ENCODE data around the gene MTMR12.
"Not testable (repeated sequence)": the region's sequence is repeated elsewhere in the genome, so short reads cannot be mapped to it uniquely, and the experiment has no call there.

MTMR12 gene

DNA sequence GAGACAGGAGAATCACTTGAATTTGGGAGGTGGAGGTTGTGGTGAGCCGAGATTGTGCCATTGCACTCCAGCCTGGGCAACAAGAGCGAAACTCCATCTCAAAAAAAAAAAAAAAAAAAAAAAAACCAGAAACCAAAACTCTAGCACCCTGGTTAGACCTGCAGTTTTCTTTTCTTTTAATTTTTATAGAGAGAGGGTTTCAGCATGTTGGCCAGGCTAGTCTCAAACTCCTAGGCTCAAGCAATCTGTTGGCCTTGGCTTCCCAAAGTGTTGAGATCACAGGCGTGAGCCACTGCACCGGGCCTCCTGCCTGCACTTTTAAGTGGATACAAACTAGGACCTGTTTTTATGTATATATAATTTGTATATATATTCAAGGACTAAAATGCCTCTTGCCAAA, 12.9 kb upstream of the MTMR12 start:
- no peak for DNase-seq (ENCODE audit: low spot score)

DNA sequence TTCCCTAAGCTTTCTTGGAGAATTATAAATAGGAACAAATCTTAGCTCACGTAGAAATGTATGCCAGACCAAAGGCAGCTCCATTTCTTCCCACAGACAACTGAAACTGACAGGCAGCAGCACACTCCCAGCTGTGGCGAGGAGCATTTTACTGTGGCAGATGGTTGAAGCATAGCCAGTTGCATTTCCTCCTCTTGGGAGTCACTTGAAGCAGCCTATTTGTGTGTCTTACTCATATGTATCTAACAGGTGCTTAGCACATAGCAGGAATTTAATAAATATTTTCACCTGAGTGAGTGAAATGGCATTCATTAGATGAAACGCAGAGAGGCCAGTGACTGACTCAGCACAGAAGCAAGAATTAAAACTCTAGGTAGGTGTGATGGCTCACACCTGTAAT, 12.3 kb upstream of the MTMR12 start:
- no peak for DNase-seq (ENCODE audit: low spot score)

DNA sequence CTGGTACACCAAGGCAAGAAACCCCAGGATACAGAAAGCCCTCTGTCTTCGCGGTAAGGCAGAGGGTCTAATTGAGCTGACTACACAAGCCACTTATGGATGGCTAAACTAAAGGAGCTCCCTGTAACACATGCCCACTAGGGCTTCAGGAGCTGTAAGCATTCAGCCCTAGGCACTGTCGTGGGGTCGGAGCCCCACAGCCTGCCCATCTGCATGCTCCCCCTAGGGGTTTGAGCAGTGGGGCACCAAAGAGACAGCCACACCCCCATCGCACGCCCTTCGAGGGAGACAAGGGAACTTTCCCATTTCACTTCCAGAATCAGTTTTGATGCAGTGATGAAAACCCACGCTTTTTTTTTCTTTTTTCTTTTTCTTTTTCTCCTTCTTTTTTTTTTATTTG, 11.0 kb upstream of the MTMR12 start:
- no peak for DNase-seq (ENCODE audit: low spot score)

DNA sequence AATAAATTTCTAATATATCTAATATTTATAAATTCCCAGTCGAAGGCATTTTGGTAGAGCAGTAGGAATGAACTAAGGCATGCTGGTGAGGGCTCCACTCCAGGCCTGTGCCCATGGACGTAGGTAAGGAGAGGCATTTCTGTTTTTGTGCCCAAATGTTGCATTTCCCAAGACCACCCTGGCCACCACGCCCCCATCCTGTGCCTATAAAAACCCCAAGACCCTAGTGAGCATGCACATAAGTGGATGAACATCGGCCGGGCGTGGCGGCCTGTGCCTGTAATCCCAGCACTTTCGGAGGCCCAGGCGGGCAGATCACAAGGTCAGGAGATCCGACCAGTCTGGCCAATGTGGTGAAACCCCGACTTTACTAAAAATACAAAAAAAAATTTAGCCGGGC, 10.1 kb upstream of the MTMR12 start:
- DNase-seq (ENCODE audit: low spot score) = no peak

DNA sequence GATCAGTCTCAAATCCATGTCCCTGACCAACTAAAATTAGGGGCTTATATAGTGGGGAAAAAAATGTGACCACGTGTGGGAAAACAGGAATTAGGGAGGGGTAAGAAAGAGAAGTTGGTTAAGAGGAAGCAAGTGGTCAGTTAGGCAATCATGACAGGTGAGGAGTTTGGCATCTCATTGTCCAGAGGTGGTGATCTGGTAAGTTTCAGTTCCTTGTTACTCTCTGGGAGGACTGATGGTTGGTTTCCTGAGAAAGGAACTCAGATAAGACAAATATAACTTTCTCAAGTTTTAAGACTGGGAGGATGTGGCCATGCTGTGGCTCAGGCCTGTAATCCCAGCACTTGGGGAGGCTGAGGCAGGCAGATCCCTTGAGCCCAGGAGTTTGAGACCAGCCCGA, 9.0 kb upstream of the MTMR12 start:
- DNase-seq (ENCODE audit: low spot score) = not testable (repeated sequence)

DNA sequence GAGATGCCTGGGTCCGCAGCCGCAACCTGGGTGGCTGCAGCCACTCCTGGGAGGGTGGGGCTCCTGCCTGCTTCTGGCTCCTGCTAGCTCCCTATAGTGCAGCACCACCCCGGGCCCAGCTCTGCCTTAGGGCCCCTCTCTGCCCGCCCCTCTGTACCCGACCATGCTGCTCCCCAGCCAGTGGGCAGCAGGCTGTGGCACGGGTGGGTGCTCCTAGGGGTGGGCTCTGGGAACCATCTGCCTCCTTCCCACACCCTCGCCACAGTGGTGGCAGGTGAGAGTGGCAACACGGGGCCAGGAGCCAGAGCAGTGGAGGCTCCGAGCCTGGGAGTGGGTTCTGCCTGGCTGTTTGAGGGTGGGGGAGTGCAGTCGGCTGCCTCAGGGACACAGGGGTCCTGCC, 7.8 kb upstream of the MTMR12 start:
- no peak for DNase-seq (ENCODE audit: low spot score)

DNA sequence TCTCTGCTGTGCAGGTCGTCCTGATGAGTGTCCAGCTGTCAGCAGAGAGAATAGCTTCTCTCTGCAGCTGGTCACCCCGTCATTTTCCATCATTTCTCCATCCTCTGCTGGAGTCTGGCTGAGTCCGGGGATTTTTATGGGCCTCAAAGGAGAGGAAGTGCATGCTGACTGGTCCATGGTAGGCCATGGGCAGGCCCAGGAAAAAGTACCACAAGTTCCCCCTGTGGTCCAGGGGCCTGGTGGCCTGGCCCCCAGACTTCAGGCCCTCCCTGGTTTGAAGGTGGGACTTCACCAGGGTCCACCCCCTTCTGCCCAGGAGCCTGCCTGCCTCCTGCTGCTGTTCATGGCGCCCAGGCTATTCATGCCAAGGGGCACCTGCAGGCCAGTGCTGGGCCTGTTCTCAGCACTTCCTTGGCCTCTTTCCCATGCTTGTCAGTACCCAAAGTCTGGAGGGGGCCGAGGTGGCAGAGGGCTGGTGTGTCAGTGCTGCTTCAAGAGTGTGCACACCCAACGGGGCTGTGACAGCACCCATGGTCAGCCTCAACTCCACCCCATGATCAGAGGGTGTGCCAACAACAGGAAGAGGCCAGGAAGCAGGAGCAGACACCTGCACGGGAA, 7.3 kb upstream of the MTMR12 start:
- no peak for DNase-seq (ENCODE audit: low spot score)

DNA sequence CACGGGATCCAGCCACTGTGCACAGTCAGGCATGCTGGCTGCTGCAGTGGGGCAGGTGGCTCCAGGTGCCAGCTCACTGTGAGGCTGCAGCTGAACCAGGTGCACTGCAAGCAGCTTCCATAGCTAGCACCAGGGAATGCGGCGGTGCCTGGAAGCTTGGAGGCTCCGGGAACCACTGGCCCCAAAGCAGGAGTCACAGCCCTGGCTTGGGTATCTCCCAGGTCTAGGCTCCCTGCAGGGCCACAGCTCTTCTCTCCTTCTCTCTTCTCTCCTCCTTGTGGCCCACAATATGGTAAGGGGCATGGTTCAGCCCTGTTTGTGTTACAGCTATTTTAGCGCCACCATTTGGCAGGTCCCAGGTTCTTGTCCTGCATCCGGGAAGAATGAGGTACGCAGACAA, 6.7 kb upstream of the MTMR12 start:
- DNase-seq (ENCODE audit: low spot score) = no peak

DNA sequence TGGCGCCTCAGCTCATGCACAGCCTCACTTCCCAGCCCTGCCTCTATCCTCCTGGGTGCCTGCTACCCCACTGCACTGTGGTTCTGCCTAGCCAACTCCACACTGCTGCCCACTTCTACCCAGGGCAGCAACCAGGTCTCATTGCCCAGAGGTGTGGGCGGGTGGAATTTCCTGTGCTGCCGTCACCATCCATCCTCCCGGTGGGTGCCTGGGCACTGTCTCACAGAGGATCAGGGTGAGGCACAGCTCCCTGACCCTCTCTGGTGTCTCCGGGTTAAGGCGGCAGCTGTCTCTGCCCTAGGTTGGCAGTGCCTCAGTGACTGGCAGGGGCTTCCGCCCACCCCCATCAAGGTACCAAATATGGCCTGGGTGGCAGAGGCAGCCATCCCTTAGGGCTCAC, 4.3 kb upstream of the MTMR12 start:
- DNase-seq (ENCODE audit: low spot score) = no peak

DNA sequence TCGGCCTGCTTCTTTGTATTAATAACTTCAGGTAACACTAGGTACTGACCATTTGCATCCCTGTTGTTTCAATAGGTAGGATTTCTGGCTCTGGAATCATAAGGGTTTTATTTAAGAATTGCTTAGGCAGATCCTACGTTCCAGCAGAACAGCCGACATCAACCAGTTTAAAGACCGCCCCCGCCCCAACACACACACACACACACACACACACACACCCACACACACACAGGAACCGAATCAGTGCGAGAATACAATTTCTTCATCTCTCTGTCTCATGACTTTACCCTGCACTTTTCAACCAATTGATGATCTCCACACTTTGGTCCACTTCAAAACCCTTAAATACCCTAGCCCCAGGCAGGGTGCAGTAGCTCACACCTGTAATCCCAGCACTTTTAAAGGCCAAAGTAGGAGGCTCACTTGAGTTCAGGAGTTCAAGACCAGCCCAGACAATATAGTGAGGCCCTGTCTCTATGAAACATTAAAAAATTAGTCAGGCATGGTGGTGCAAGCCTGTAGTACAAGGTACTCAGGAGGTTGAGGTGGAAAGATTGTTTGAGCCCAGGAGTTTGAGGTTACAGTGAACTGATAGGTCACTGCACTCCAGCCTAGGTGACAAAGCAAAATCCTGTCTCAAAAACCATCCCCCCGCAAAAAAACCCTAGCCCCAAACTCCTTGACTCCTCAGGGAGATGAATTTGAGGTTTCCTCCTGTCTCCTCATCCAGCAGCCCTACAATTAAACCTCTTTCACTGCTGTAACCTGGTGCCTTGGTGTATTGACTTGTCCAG, 2.7 kb upstream of the MTMR12 start:
- no peak for DNase-seq (ENCODE audit: low spot score)

DNA sequence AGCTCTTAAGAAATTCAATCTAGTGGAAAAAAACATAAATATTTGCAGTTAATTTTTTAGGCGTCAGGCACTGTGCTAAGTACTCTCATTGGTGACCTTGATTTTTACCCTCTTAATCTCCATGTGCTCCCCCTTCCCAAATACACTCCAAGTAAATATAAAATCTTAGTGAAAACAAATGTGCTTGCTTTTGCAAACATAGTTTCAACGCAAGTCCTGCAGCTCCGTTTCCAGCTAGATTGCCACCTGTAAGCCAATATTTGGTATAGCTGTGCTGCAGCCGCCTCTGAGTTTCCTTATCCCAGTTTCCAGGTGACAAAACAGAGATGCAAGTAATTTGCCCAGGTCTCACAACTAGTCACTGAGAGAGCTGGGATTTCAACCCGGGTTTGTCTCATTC, 1.9 kb upstream of the MTMR12 start:
- no peak for DNase-seq (ENCODE audit: low spot score)

DNA sequence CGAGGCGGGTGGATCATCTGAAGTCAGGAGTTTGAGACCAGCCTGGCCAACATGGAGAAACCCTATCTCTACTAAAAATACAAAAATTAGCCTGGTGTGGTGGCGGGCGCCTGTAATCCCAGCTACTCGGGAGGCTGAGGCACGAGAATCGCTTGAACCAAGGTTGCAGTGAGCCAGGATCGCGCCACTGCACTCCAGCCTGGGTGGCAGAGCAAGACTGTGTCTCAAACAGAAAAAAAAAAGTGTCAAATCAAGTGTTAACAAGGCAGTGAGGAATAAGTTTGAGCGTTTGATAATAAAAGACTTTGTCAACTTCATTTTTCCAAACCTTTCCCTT, 1.4 kb upstream of the MTMR12 start:
- not testable (repeated sequence) for DNase-seq (ENCODE audit: low spot score)

DNA sequence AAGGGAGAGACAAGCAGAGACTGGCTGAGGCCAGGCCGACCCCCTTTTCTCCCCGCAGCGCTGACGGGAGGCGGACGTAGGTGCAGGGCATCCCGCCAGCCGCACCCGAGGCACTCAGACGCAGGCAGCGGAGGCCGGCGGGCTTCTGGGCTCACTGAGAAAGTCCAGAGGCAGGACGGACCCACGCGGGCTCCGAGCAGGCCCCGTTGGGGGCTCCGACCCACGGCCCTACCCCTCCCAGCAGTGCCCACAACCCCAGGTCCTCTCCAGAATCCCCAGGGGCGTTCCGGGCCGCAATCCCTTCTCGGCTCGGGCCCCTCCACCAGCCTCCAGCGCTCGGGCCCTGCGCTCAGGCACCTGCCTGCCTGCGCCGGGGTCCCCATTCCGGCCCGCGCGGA, 543 bp downstream of the MTMR12 start:
- DNase-seq (ENCODE audit: low spot score) = peak; percentile 50

DNA sequence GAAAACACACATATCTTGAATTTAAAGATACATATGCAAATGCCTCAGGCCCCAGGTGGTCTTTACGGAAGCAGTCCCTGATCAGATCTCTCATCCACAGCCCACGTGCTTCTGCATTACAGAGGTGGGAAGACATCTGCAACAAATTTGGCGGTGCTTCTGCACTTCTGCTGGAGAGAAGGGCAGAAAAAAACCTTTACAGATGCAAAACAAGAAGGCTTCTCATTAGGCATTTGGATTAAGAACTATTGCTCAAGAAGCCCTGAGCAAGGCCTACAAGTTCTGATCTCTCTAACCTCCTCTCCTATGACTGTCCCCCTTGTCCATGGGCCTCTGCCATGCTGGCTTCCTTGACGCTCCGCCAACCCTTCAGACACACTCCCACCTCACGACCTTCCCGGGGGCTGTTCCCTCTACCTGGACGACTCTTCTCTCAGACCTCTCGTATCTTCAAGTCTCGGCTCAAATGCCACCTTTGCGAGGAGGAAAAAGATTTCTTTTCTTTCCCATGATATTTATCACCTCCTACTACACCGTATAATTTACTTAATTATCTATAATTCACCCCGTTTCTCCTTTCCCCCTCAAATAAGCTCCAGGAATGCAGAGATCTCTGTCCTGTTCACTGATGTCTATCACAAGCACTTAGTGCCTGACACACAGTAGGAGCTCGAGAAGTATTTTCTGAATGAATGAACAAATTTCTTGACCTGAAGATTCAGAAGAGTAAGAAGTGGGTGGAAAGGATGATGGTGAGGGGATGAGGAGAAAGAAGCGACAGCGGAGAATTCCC, 1.1 kb downstream of the MTMR12 start:
- no peak for DNase-seq (ENCODE audit: low spot score)

DNA sequence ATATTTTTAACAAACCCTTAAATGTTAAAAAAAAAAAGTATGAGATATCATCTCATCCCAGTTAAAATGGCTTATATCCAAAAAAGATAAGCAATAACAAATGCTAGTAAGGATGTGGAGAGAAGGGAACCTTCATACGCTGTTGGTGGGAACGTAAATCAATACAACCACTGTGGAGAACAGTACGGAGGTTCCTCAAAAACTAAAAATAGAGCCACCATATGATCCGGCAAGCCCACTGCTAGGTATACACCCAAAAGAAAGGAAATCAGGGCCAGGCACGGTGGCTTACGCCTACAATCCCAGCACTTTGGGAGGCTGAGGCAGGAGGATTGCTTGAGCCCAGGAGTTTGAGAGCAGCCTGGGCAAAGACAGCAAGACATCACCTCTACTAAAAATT, 3.0 kb downstream of the MTMR12 start:
- DNase-seq (ENCODE audit: low spot score) = no peak

DNA sequence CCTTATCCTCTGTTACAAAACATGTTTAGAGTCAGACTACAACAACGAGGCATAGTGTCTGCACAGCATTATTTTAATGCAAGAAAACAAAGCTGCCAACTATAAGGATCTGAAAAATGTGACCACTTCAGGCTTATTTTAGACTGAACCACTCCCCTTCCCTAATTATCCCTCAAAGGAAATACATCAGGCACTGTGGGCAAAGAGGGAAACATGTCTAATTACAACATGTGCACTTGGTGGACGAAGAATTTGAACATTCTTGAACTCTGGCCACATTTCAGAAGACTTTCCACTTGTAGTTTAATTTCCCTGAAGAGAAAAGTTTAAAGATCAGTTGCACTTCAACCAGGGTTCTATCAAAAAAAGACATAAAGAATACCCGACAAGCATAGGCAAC, 3.8 kb downstream of the MTMR12 start:
- no peak for DNase-seq (ENCODE audit: low spot score)

DNA sequence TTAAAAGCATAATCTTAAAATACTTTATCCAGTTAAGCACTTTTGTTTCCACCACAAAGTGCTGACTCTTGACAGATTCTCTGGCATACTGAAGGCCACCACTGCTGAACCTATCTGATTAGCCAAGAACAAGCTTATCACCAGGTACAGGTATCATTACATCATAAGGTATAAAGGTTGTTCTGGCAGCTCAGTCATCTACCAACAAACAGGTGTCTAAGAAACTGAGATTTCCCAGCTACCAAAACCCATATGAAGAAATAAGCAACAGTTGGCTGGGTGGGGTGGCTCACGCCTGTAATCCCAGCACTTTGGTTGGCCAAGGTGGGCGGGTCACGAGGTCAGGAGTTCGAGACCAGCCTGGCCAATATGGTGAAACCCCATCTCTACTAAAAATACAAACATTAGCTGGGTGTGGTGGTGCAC, 5.0 kb downstream of the MTMR12 start:
- no peak for DNase-seq (ENCODE audit: low spot score)

DNA sequence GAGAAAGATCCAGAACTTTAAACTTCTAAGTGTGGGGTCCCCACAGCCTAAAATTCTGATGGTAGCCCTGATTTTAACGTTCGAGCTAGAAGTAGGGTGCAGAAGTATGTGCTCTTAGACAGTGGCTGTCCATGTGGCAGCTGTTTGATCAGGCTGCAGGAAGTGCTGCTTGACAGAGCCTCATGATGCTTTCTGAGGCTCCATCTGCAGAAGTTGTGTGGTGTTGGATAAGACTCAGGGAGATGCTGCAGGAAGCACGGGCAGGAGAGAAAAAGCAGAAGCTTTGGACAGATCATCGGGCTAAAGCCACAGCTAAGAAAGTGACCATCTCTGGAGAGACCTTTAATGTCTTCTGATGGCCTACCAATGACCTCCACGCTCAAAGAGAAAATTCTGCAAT, 8.1 kb downstream of the MTMR12 start:
- peak; percentile 60 for DNase-seq (ENCODE audit: low spot score)

DNA sequence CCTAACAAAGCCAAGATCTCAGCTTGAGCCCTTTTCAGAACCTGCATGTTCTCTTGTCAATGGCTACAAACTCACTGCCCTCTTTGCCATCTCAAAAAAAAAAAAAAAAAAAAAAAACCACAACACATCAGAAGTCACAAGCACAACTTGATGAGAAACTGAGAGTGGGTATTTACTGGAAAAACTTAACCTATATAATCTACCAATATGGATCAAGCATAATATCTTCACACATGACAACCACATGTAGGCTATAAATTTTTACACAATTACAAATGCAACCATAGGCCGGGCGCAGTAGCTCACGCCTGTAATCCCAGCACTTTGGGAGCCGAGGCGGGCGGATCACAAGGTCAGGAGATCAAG, 9.0 kb downstream of the MTMR12 start:
- DNase-seq (ENCODE audit: low spot score) = no peak

DNA sequence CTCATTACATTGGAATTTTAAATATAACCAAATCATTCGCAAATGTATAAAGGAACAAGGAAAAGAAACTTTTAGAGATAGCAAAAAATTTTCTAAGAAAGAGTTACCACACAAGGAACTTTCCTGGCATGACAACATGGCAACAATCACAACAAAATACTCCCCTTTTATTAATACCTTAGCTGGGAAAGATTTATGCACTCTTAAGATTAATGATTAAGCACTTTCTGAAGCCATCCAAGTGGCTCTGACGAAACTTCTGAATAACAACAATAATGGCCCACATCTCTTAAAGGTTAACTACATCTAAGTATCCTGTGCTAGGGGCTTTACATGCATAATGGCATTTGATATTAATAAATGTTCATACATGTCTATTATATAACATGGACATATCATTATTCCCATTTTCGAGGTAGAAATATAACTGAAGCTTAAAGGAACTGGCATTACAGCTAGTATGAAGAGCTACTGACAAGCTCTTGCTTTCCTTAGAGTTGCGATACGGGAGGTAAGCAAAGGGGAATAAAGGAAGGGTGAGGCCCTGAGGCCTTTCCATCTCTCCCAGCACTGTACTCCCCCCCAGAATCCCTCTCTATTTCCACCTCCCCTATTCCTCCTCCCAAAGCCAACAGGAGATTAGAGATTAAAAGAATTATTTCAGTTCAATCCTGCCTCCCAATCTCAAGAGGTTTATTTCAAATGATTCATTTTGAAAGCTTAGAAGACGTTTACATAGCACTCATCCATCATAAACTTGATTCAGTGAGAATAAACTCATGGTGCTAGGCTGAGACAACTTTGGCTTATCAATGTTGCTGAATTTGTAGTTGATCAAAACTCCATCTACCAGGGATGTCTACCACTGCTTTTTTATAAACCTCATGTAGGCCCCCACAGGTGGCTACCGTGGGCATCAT, 9.6 kb downstream of the MTMR12 start:
- DNase-seq (ENCODE audit: low spot score) = no peak

DNA sequence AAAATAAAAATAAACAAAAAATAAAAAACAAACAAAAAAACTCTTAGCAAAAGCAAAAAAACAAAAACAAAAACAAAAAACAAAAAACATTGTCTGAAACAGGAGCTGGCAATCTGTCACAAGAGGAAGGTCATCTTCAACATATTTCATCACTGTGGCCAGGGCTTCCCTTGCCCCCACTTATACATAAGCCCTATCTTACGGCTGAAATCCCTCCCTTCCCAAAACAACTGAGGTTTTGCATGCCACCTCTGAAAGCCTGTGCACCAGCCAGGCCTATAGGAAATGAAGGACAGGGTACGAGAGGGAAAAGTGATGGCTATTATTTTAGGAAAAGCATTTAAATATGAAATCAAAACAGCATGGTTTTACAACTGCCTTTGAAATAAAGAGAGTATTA, 10.8 kb downstream of the MTMR12 start:
- no peak for DNase-seq (ENCODE audit: low spot score)

DNA sequence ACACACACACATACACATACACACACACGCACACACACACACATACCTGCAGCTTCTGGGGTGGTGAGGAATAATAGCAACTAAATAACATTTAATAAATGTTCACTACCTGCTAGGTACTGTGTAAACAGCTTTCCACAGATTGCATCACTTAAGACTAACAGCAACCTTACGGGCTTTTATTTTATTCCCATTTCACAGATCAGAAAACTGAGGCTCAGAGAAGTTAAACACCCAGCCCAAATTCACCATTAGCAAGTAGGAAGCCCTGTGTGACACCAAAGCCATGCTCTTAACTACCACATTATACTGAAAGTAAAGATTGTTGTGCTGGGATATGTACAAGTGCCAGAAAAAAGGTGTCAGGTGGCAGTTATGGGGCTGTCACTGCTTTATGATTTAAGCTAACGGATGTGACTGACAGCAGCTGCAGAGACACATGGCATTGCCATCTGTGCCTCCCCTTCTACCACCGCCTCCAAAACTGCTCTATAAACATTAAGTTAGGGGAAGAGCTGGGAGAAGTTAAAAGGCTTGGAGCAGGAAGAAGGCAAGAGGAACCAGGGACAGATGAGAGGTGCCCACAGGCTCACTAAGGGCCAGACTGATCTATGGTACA, 13.6 kb downstream of the MTMR12 start:
- DNase-seq (ENCODE audit: low spot score) = peak; percentile 55
